Activated naive CD4-positive, alpha-beta T cell treated with Interleukin-2 at 50 U/mL for 16 hours (primary cell): ENCODE data around the gene CD19.
A peak's percentile ranks its signal among the peaks of the same experiment; 100 is the strongest.
"Not testable (repeated sequence)": the region's sequence is repeated elsewhere in the genome, so short reads cannot be mapped to it uniquely, and the experiment has no call there.

Experiments used
- DNase-seq: peaks from one replicate; pipeline ENCODE4 v3.0.0-alpha.2; 2020

Gene CD19

GRCh38 chr16:28910086-28911031 is 21.4 kb upstream of the CD19 start:
- DNase-seq = no peak

DNA sequence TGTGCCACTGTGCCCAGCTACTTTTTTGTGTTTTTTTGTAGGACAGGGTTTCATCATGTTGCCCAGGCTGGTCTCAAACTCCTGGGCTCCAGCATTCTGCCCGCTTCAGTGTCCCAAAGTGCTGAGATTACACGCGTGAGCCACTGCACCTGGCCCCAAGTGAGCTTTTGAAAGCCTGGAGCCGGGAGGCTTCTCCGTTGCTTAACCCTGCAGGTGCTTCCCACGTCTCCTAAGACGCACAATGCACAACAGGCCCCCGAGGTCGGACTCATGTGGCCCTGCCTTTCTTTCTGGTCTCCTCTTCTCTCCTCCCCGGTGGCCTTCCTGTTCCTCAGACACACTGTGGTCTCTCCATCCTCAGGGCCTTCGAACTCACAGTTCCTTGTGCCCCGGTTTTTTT is 19.2 kb upstream of the CD19 start:
- DNase-seq = no peak

DNA sequence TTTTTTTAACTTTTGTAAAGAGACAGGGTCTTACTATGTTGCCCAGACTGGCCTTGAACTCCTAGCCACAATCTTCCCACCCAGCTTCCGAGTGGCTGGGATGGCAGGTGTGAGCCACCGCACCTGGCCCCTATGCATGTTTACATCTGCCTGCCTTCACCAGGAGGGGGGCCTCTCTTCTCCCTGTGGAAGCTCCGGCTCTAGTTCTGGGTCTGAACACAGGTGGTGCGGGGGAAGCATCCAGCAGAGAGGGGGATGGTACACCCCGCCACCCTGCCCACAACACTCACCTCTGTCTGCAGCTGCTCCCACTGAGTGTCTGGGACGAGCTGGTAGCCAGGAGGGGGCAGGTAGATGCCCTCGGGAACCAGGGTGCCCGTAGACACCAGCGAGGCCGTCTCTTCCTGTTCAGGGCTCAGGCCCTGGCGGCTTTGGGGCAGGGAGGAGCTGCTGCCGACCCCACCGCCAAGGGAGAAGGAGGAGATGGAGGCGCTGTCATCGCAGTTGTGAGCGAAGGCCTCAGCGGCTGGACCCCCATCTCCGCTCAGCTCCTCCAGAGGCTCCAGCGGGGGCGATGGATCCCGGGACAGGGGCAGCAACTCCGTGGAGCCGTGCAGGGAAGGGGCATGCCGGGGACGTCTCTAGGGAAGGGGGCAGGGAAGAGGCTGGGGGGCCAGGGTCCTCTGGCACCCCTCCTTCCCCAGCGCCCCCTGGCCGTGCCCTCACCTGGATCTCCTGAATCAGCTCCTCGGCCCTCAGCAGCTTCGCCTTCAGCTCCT is 17.6 kb upstream of the CD19 start:
- DNase-seq = no peak

GRCh38 chr16:28915181-28915580 is 16.6 kb upstream of the CD19 start:
- DNase-seq = no peak

- DNase-seq = no peak
Observed at GRCh38 chr16:28917095-28917494, 14.7 kb upstream of the CD19 start.

DNA sequence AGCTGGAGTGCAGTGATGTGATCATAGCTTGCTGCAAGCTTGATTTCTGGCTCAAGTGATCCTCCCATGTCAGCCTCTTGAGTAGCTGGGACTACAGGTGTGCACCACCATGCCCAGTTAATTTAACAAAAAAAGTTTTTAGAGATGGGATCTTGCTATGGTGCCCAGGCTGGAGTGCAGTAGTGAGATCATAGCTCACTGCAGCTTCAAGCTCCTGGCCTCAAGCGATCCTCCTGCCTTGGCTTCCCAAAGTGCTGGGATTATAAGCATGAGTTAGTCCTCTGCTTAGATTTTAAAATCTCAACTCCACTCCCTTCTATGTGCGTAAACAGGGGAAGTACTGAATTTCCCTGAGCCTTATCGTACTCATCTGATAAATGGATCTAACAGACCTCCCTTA is 13.1 kb upstream of the CD19 start:
- no peak for DNase-seq

- DNase-seq = no peak
Observed at GRCh38 chr16:28923231-28923587, 8.6 kb upstream of the CD19 start.

- no peak for DNase-seq
Observed at GRCh38 chr16:28923652-28924398, 7.9 kb upstream of the CD19 start.

DNA sequence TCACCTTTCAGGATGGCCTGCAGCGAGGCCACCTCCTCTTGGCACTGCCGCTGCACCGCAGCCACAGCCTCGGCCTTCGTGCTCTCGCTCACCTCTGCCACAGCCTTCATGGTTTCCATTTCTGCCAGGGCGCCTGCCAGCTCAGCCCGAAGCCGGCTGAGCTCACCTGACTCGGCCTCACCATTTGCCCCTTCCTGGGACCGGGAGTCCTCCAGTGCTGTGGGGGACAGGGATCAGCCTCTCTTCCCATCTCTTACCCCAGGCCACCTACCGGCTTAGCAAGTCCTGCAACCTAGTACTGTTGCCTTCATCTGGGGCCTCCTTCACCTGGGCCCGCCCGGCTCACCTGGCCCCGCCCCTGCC is 7.4 kb upstream of the CD19 start:
- DNase-seq = no peak

GRCh38 chr16:28924762-28925385 is 6.9 kb upstream of the CD19 start, which contains the start of gene RABEP2:
Gene RABEP2 (minus strand): TSS chr16:28925238. CDS start chr16:28925163, 75 bp downstream.
- peak; percentile 96 for DNase-seq

- peak; percentile 84 for DNase-seq
Observed at GRCh38 chr16:28925386-28926228, 6.2 kb upstream of the CD19 start.

- DNase-seq = not testable (repeated sequence)
Observed at GRCh38 chr16:28926284-28926683, 5.5 kb upstream of the CD19 start.

DNA sequence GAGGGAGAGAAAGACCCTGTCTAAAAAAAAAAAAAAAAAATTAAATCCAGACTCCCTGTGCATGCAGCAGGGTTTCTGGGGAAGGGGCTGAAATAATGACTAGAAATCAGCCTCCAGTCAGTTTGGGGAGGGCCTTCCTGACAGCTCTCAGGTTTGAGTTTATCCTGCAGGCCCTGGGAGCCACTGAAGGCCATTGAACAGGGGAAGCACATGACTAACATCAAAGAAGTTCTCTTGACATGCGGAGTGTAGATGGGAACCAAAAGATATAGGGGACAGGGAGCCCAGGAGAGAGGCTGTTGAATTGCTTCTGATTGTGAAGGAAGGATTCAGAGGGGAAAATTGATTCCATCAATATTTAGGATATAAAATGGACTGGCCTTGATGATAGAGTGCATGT is 4.0 kb upstream of the CD19 start:
- DNase-seq = no peak

DNA sequence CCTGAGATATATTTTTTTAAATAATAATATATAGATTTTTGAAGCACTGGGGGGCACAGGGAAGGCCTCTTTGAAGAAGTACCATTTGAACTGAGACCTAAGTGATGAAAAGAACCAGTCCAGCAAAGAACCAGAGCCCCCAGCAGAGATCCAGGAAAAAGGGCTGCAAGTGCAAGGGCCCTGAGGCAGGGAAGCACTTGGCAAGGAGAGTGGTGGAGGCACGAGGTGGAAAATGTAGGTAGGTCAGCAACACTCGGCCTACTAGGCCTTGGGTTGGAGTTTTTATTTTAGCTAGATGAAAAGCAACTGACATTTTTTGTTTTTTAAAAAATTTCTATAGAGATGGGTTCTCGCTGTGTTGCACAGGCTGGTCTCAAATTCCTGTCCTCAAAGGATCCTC is 1.6 kb upstream of the CD19 start:
- DNase-seq = no peak

DNA sequence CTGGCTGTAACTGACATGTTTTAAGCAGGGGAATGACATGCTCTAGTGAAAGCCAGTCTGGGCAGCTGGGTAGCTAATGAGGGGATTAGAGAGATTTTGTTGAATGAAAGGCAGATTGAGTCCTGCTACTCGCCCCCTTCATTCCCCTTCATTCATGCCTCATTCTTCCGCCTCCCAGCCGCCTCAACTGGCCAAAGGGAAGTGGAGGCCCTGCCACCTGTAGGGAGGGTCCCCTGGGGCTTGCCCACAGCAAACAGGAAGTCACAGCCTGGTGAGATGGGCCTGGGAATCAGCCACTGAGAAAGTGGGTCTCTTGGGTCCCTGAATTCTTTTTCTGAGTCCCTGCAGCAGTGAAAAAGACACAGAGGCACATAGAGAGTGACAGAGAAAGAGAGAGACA is 1.1 kb upstream of the CD19 start:
- no peak for DNase-seq

GRCh38 chr16:28932339-28933141 is 769 bp downstream of the CD19 start:
- no peak for DNase-seq

DNA sequence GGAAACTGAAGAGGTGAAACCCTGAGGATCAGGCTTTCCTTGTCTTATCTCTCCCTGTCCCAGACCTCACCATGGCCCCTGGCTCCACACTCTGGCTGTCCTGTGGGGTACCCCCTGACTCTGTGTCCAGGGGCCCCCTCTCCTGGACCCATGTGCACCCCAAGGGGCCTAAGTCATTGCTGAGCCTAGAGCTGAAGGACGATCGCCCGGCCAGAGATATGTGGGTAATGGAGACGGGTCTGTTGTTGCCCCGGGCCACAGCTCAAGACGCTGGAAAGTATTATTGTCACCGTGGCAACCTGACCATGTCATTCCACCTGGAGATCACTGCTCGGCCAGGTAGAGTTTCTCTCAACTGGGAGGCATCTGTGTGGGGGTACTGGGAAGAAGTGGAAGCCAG is 1.4 kb downstream of the CD19 start:
- no peak for DNase-seq

DNA sequence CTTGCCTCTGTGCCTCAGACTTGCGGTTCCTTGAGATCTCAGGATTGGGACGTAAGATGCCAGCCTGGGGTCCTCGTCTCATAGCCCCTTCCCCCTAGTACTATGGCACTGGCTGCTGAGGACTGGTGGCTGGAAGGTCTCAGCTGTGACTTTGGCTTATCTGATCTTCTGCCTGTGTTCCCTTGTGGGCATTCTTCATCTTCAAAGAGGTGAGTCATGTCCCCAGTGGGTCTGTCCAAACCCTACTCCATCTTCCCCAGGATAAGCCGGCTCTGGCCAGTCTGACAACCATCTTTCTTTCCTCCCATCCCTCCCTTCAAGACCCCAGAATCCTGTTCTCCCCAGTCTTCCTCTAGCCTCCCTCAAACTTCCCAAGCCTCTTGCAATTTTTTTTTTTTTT is 3.6 kb downstream of the CD19 start:
- no peak for DNase-seq

- peak; percentile 83 for DNase-seq
Observed at GRCh38 chr16:28935924-28936783, 4.4 kb downstream of the CD19 start.

DNA sequence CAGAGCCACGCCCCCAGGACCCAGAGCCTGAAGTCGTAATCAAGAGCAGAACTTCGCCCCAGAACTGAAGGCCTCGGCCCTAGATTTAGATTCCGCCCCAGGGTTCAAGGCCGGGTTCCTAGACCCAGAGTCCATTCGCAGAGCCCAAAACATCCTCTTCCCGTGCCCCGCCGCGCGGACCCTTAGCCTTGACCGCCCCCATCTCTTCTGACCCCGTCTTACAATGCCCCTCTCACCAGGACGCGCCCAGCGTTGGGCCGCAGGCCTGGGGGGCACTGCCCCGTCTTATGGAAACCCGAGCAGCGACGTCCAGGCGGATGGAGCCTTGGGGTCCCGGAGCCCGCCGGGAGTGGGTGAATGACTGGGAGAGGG is 5.0 kb downstream of the CD19 start:
- no peak for DNase-seq
